HG03159 (cell line): Measurements from ENCODE around the gene KCNJ1.

Source experiments
- ATAC-seq: cut with Tn5 transposase; IDR thresholded peaks from one replicate; pipeline ENCODE4 v1.9.1; 2021; ENCODE audit warnings: mild to moderate bottlenecking, moderate library complexity; ENCODE audit not compliant: unreplicated experiment

The KCNJ1 gene

GRCh38 chr11:128853559-128853958 is 13.5 kb downstream of the KCNJ1 start:
- no peak for ATAC-seq

DNA sequence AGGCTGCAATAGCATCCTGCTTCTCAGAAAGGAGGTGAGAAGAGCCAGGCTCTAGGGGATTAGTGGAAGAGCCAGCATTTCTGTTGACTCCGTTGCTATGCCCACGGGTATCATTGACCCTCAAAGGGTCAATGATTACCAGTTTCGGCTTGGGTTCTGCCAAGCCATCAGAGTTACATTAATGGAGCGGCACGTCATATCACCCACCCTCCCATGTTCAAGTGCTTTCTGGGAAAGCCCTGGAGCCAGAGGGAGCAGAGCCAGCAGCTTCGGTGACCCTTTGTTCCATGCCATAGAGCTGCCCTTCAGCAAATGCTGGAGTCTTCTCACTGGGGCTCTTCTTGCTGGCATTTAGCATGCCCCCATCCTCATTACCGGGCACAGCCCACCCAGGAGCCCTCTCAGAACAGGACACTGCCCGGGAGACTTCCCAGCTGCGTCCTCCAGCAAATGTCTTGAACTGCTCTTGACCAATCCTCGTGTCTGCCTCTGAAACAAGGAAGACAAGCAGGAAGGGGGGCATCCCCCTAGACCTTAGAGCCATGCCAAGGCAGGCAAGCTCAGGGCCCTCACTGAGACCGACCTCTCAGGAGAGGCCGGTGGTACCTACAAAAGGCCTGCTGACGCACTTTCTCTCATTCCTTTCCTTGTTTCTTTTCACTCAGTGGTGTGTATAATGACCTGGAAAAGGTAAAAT is 14.6 kb downstream of the KCNJ1 start:
- no peak for ATAC-seq

DNA sequence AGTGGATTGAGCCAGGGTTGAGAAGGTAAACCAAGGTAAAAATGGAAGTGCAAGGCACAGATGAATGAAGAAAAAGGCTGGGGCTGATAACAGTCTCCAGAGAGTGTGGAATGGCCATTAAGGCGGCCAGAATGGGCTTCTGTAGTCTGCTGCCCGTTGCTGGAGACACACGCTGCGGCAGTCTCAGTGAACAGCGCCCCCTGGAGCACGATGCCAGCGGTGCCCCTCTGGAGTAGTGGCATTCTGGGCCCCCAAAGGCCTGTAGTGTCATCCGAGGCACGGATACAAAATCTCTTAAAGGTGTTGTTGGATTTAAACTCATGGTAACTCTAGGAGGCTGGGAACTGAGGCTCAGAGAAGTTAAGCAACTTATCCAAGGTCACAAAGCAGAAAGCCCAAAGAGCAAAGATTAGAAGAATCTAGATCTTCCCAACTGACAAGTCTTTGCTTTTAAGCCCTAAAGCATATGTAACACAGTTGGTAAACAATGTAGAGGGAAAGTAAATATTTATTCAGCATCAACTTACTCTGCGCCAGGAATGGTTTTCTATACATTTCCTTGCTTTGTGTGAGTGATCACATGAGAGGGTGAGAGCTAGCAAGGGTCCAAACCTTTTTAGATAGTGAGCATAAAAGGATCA is 18.2 kb downstream of the KCNJ1 start:
- peak; percentile 78 for ATAC-seq

DNA sequence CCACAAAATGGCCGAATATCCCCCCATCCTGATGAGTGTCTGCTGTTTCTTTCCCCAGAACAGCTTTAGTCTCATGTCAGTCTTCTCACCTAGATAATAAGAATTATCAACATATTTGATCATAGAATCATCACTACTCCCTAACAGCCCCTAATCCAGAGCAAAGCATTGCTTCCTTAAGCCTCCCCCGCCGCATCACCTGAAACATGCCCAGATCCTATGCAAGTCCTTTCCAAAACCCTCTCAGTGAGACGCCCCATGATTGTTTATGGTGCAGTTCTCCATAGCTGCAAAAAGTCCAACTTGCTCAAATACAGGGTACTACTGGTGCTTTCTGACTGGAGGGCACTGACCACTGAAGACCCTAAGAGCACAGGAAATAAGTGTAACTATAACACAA is 20.1 kb downstream of the KCNJ1 start:
- no peak for ATAC-seq

- ATAC-seq: no peak
Measured at GRCh38 chr11:128845334-128845780, 21.7 kb downstream of the KCNJ1 start.

DNA sequence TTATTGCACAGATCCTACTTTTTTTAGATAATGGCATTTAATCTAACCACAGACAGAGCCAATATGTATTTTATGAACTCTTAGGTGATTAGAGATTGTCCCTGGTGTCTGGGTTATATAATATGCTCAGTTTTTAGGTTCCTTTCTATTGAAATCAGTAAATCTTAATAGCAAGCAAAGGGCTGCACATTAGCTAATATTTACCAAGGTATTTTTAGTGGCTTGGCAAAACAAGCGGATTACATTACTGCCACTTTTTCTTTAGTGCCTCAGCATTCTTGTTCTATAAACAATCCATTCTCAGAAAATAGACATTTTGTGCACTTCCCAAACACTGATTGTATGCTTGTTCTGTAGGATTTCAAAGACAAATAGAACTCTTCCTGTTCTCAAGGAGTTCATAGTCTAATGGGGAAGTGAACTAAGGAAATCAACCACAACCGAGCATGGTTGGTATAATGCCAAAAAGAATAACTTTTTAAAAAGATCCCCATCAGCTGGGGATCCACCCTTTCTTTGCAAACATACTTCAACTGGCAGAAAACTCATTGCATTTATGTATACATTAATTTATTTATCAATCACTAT is 23.8 kb downstream of the KCNJ1 start:
- ATAC-seq: no peak

DNA sequence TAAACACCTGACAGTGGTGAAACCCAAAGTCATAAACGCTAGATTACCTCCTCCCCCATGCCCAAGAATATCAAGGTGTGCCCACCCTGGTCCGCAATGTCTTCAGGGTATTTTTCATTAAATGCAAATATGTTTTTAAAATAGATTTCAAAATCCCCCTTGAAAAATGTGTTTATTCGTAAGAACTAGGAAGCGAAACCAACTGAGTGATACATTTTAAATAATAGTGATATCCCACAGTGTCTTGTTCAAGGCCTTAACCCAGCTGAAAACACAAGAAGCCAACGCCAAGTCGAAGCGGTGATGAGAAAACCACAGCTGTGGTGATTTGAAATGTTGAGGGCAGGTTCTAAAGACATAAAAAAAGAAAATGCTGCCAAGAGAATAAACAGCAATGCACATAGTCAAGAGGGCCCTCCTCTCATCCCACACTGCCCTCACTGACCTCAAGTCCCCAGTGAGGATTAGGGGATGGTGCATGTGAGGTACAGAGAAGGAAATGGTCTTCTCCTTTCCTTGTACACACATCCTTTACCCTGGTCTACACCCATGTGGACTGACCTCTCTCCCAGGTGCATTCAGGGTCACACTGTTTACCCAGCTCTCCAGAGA is 25.5 kb downstream of the KCNJ1 start:
- peak; percentile 63 for ATAC-seq

DNA sequence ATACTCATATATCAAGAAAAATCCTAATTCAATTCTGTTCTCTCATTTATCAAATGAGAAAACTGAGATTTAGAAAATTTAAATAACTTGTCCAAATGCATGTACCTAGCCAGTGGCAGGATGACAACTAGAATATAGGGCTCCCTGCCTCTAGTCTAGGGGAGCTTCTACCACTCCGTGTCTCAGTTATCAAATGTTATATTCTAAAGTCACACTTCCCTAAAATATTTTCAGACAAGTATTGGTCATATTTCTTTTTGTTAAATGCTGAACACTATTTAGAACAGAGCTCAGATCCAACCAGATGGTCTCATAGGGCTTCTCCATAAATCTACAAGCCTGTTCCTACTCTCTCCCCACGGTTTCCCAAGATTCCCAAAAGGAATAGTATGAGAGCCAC is 26.3 kb downstream of the KCNJ1 start:
- no peak for ATAC-seq

DNA sequence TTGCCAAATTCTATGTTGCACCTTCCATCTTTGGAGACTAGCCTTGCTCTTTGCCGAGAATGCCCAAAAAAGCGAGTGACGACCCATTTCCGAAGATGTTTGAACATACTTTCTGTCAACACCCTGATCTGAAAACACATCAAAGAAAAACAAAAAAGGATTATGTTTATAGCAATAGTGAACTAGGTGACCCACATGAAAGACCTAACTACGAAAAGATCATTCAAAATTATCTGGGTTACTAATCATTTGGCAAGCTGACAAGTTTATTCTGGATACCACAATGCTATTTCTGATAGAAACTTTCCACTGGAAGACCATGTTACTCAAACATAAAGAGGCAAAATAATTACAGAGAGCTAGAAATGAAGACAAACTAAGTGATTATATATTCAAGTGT is 27.0 kb downstream of the KCNJ1 start:
- no peak for ATAC-seq

DNA sequence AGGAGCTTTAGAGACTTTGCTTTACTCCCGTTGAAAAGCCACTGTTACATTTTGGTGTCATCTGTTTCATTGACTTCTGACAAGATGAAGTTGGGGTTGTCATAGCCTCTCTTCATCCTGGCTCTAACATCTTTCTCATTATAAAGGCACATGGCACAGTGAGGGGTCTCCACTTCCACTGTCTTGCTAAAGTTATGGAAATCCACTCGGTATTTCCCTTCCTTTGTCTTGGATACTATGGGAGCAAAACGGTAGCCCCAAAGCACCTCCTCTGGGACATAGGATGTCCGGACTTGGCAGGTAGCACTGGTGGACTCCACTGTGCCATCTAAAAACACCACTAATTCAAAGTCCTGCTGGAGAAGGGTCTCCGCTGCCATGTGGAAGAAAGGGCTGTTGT is 28.0 kb downstream of the KCNJ1 start:
- ATAC-seq: no peak

GRCh38 chr11:128837627-128838026 is 29.5 kb downstream of the KCNJ1 start:
- no peak for ATAC-seq

DNA sequence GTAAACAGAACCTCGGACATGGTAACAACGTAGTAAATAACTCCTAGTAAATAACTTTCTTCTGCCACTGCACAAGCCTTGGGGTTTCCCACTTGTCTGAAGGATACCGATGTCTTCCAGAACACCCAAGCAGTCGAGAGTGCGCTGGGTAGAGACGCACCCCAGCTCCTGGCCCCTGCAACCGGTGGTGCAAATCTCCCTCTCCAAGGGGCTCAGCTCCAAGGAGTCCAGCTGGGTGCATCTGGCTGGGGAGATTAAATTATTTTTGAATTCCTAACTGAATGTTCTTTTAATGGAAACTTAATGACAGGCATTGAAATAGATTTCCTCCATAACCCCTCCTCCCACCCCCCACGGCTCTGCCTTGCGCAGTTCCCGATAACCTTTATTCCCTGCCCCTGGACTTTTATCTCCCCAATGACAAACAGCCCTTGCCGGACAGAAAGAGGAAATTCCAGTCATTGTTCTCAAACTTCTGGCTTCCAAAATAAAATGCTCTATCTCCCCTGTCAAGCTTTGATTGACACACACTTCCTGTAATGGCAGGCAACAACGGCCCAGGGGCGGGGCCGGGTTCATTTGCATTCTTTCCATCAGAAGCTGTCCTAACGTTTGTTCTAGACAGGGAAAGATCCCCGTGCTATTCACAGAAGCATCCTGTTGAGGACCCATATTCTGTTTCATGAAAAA is 31.2 kb downstream of the KCNJ1 start:
- no peak for ATAC-seq

- ATAC-seq: no peak
Measured at GRCh38 chr11:128834157-128834556, 32.9 kb downstream of the KCNJ1 start.

GRCh38 chr11:128832121-128832497 is 35.0 kb downstream of the KCNJ1 start:
- ATAC-seq: no peak

DNA sequence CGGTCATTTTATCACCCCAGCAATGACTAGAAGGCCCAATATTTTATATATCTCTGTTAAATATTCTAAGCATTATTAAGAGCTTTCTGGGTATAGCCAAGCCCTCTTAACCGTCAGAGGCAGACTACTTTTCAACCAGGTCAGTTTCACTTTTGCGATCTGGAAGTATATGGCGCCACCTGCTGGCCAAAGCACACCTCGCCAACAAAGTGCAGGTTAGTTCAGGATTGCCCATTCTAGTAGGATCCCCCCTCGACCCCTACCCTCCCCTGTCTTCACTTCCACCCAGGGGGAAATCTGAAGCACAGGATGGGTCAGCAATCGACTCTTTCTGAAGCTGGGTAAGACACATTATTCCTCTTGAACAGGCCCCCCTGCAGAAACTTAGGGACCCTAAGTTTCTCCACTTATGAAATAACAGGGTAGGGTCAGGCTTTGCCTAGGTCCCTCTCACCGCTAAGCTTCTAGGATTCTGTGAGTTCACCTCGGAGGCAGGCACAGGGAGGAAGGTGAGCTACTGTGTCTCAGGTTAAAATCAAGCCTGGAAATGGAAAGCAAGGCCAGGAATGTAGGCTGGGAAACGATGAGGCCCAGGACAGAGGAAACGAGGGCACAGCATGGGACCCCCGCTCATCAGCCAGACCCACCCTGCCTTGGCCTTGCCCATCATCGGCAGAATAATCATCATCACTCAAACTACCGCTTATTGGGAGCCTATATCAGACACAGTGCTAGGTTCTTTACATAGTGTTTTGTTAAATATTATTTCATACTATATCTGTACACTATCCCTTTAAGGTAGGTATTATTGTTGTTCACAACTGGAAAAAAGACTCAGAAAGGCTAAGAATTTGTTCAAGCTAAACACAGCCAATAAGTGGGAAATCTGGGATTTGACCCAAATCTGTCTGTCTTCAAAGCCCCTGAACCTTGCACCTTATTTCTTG is 35.6 kb downstream of the KCNJ1 start:
- ATAC-seq: peak; percentile 93

GRCh38 chr11:128830290-128831173 is 36.6 kb downstream of the KCNJ1 start:
- peak; percentile 28 for ATAC-seq

DNA sequence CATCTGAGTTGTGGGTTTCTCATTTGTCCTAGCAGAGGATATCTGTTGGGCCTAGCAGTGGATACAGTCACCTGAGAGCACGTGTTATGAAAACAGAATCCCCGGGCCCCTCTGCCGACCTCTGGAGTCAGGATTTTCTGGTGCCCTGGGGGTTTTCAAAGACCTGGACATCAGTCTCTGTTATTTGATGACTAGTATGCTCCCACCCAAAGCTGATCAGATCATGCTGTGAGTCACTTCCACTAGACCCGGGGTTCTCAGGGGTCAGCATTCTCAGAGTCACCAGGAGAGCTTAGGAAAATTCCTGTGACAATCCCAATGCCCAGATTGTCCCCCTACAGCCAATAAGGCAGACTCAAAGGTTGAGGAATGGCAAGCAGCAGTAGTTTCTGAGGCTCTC is 38.7 kb downstream of the KCNJ1 start:
- ATAC-seq: no peak

GRCh38 chr11:128827191-128827893 is 39.8 kb downstream of the KCNJ1 start:
- no peak for ATAC-seq
